PC-3 (cell line): Measurements from ENCODE around the gene FAU. TPM values are rescaled to one million over a fixed set of nuclear protein-coding genes. Genes with fewer than 3 reads are reported as not detected.

Experiments used
- ATAC-seq: fragments of 200-7000 bp; cut with Tn5 transposase; 2 replicates; pipeline ENCODE4 v1.9.1; 2020; ENCODE audit warnings: mild to moderate bottlenecking, moderate library complexity
- BruUV-seq: library from RNA; stranded (reverse); fragments of 400-500 nt; replicated peaks from 2 replicates; lab custom pipeline; 2021; lab: Mats Ljungman, UMichigan
- CTCF ChIA-PET: fragments of 300-600 bp; sonication (Branson Sonifier 250); formaldehyde crosslinking; loops from one replicate; lab custom pipeline; 2022; ENCODE audit warnings: antibody characterized with exemption; lab: Charles Lee
- POLR2A ChIA-PET: fragments of 300-600 bp; sonication (Branson Sonifier 250); formaldehyde crosslinking; loops from one replicate; lab custom pipeline; 2022; ENCODE audit warnings: antibody characterized with exemption; ENCODE audit not compliant: unreplicated experiment; lab: Charles Lee
- DNase-seq: peaks from one replicate; pipeline ENCODE4 v3.0.0-alpha.2; 2015
- H2AFZ ChIP-seq: fragments of 300-600 bp; sonication (generic); 2 replicates; pipeline ENCODE4 v1.6.0; 2016; ENCODE audit warnings: antibody characterized with exemption, low read length
- H3F3A ChIP-seq: fragments of 300-600 bp; sonication (generic); one replicate; pipeline ENCODE4 v1.6.0; 2017; ENCODE audit warnings: antibody characterized with exemption, low read length, control low read depth, mild to moderate bottlenecking; ENCODE audit not compliant: unreplicated experiment
- H3K27ac ChIP-seq: fragments of 300-600 bp; sonication (generic); 2 replicates; pipeline ENCODE4 v1.5.1; 2016; ENCODE audit warnings: mild to moderate bottlenecking, low read length
- H3K27me3 ChIP-seq: fragments of 300-600 bp; sonication (generic); 2 replicates; pipeline ENCODE4 v1.6.1; 2016; ENCODE audit warnings: low read length, mixed read lengths
- H3K36me3 ChIP-seq: fragments of 300-600 bp; sonication (generic); 2 replicates; pipeline ENCODE4 v1.6.1; 2016; ENCODE audit warnings: low read depth, mixed run types, low read length, mixed read lengths
- H3K4me1 ChIP-seq: fragments of 300-600 bp; sonication (generic); 2 replicates; pipeline ENCODE4 v1.5.1; 2016; ENCODE audit warnings: low read length; ENCODE audit not compliant: insufficient read depth
- H3K4me2 ChIP-seq: fragments of 300-600 bp; sonication (generic); 2 replicates; pipeline ENCODE4 v1.6.0; 2016; ENCODE audit warnings: low read length
- H3K4me3 ChIP-seq: fragments of 300-600 bp; sonication (generic); 2 replicates; pipeline ENCODE4 v1.5.1; 2016; ENCODE audit warnings: mild to moderate bottlenecking, low read length, mixed read lengths
- H3K79me2 ChIP-seq: fragments of 300-600 bp; sonication (generic); 2 replicates; pipeline ENCODE4 v1.6.1; 2017; ENCODE audit warnings: low read length, mixed read lengths
- H3K9ac ChIP-seq: fragments of 300-600 bp; sonication (generic); 2 replicates; pipeline ENCODE4 v1.6.0; 2016; ENCODE audit warnings: mild to moderate bottlenecking, low read length
- H3K9me2 ChIP-seq: fragments of 300-600 bp; sonication (generic); replicated peaks from 2 replicates; pipeline ENCODE4 v1.6.1; 2016; ENCODE audit warnings: mixed run types, low read length, mixed read lengths
- H3K9me3 ChIP-seq: fragments of 300-600 bp; sonication (generic); 2 replicates; pipeline ENCODE4 v1.6.1; 2016; ENCODE audit warnings: low read length, mixed read lengths
- H4K20me1 ChIP-seq: fragments of 300-600 bp; sonication (generic); 2 replicates; pipeline ENCODE4 v1.6.1; 2016; ENCODE audit warnings: low read length, mixed read lengths
- EZH2 ChIP-seq: fragments of 300-600 bp; sonication (generic); IDR thresholded peaks from one replicate; pipeline ENCODE4 v1.6.1; 2017; ENCODE audit warnings: antibody characterized with exemption, mild to moderate bottlenecking, low read length; ENCODE audit not compliant: unreplicated experiment
- EZH2phosphoT487 ChIP-seq: fragments of 300-600 bp; sonication (generic); IDR thresholded peaks from 2 replicates; pipeline ENCODE4 v1.6.1; 2018; ENCODE audit warnings: mild to moderate bottlenecking, antibody characterized with exemption, low read length, borderline replicate concordance
- intact Hi-C: fragments of 100-400 bp; cut with micrococcal nuclease; formaldehyde crosslinking; loops from 2 replicates; pipeline ENCODE4 v1.9.0; 2023
- total RNA-seq: library from RNA; depleted of rRNA; stranded (reverse); fragments of >200 nt; gene quantifications from 2 replicates; pipeline ENCODE4 v1.2.3, GENCODE V29; 2014
- TF ChIP-seq, protein P1 (sequence below): fragments of 300-600 bp; sonication (generic); conservative IDR thresholded peaks from 2 replicates; pipeline ENCODE4 v1.5.1; 2017; ENCODE audit warnings: antibody characterized with exemption, low read depth, mild to moderate bottlenecking, low read length

FAU gene
- total RNA-seq, 1 experiment from 2014 or later, result 1,157 TPM

DNA sequence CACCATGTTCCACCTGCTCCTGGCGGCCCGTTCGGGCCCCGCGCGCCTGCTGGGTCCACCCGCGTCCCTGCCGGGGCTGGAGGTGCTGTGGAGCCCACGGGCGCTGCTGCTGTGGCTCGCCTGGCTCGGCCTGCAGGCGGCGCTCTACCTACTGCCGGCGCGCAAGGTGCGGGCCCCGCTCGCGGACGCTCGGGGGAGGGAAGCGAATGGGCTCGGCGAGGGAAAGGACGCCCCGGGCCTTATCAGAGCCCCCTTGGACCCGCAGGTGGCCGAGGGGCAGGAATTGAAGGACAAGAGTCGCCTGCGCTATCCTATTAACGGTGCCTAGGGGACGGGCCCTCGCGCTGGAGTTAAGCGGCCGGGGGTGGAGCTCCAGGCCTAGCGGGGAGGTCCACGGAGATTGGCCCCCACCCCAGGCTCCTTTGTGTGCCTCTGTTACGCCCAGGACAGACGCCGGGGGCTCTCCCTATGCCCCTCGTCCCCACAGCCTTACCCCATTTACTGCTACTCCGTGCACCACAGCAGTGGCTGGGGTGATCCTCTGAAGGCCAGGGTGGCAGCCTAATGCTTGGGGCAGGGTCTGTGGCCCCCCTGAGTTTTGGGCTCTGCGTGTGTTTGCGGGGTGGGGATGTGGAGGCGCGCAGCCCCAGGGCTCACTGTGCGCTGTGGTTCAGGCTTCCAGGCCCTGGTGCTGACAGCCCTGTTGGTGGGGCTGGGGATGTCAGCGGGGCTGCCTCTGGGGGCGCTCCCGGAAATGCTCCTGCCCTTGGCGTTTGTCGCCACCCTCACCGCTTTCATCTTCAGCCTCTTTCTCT lies 9.2 kb downstream of the FAU start:
- Histone ChIP-seq H3K79me2 (peaks cover 23% of the 10 kb centered on the region), H2AFZ (peak overlapping the region; percentile 35; the same call in 1 of the 2 replicates), H4K20me1 (no peaks in the 10 kb centered on the region), H3K36me3 (no peaks in the 10 kb centered on the region), H3K4me3 (peak overlapping the region; percentile 73), H3F3A (no peaks in the 10 kb centered on the region), H3K27me3 (no peaks in the 10 kb centered on the region), H3K4me2 (peak overlapping the region; percentile 97), H3K27ac (no peak overlapping the region), H3K9ac (peak overlapping the region; percentile 57), H3K4me1 (peaks cover 21% of the 10 kb centered on the region), H3K9me3 (no peaks in the 10 kb centered on the region), H3K9me2 (no peaks in the 10 kb centered on the region)
- ChIA-PET POLR2A (interaction anchor here (0.6 to 1.0 kb wide), 2 partner anchors 23 to 334 kb away, joined by 3 to 4 read pairs; partner anchors contain the start of gene SF1), CTCF (interaction anchor here (0.7 to 1.1 kb wide), 4 partner anchors 9 to 71 kb away, joined by 3 to 7 read pairs (median 4); partner anchors contain the start of gene SAC3D1)
- DNase-seq (peak; percentile 67), ATAC-seq (peak; percentile 47)
- intact Hi-C loops, result no loop called here
- BruUV-seq, result no TSS peak
- no peak for TF ChIP-seq EZH2
- no peak for TF ChIP-seq EZH2phosphoT487
- TF ChIP-seq, protein P1, sequence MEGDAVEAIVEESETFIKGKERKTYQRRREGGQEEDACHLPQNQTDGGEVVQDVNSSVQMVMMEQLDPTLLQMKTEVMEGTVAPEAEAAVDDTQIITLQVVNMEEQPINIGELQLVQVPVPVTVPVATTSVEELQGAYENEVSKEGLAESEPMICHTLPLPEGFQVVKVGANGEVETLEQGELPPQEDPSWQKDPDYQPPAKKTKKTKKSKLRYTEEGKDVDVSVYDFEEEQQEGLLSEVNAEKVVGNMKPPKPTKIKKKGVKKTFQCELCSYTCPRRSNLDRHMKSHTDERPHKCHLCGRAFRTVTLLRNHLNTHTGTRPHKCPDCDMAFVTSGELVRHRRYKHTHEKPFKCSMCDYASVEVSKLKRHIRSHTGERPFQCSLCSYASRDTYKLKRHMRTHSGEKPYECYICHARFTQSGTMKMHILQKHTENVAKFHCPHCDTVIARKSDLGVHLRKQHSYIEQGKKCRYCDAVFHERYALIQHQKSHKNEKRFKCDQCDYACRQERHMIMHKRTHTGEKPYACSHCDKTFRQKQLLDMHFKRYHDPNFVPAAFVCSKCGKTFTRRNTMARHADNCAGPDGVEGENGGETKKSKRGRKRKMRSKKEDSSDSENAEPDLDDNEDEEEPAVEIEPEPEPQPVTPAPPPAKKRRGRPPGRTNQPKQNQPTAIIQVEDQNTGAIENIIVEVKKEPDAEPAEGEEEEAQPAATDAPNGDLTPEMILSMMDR, result peak; percentile 93

DNA sequence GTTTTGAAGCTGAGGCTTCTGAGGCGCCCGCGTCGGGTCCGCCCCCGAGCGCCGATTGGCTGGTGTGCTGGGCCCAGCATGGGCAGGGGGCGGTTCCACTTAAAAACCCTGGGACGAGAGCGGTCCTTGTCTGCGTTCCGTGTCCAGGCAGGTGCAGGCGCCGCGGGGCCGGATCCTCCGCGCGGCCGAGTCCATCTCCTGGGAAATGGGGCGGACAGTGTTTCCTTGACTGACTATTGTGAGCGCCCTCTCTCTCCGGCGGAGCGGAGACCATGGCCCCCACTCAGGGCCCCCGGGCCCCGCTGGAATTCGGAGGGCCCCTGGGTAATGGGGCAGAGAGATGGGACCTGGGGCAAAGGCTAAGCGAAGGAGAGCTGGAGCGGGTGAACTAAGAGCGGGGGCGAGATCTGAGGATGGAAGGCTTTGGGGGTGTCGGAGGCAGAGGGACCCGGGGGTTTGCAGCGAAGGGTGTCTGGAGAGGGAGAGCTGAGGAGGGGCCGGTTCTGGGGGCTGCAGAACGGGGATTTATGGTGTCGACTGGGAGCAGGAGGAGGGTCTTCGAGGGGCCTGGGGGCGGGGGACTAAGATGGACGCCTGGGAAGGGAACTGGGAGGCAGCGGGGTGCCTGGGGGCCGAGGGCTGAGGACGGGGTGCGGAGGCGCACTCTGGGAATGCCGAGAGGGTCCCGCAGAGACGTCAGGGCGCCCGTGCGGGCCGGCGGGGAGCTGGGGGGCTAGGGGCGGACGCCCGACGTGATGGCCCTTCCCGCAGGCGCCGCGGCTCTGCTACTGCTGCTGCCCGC lies 10.0 kb downstream of the FAU start, which contains the start of gene TM7SF2:
Gene TM7SF2 (plus strand): TSS at position 129 of the 802 bp plus-strand sequence. CDS start 144 bp downstream, at position 273.
- peak within 1 kb of the TSS; percentile 35; the same call in 1 of the 2 replicates for H2AFZ ChIP-seq
- peak; percentile 98 for DNase-seq

More for the DNA sequence above, 10.0 kb downstream of the FAU start, which contains the start of gene TM7SF2:
- POLR2A ChIA-PET, result interaction anchor here (0.6 to 1.0 kb wide), 4 partner anchors 10 to 333 kb away, joined by 3 to 4 read pairs (median 3); partner anchors contain the start of genes FAU, MRPL49 and SF1
- CTCF ChIA-PET, result interaction anchor here (0.5 to 1.1 kb wide), 6 partner anchors 8 to 324 kb away, joined by 3 to 5 read pairs (median 4); partner anchors contain the start of genes MRPL49 and SAC3D1
- H3K4me2 ChIP-seq, result peak within 1 kb of the TSS; percentile 97
- H3F3A ChIP-seq, result no peaks in the 10 kb centered on the region
- peaks cover 21% of the 10 kb centered on the region for H3K4me1 ChIP-seq
- no peaks in the 10 kb centered on the region for H3K36me3 ChIP-seq
- H3K27ac ChIP-seq, result no peak within 1 kb of the TSS
- H3K9me3 ChIP-seq, result no peaks in the 10 kb centered on the region
- intact Hi-C loops, result no loop called here
- peak; percentile 81 for ATAC-seq
- peak within 1 kb of the TSS; percentile 73 for H3K4me3 ChIP-seq
- no peaks in the 10 kb centered on the region for H3K9me2 ChIP-seq
- TSS peak; percentile 4 for BruUV-seq
- TF ChIP-seq EZH2, result no peak
- TF ChIP-seq, protein P1, result no peak
- TF ChIP-seq EZH2phosphoT487, result no peak
- no peaks in the 10 kb centered on the region for H4K20me1 ChIP-seq
- H3K9ac ChIP-seq, result peak within 1 kb of the TSS; percentile 57
- H3K79me2 ChIP-seq, result peaks cover 18% of the 10 kb centered on the region
- H3K27me3 ChIP-seq, result no peaks in the 10 kb centered on the region
